ENCODE data around the gene ZNF497.
A peak's percentile ranks its signal among the peaks of the same experiment; 100 is the strongest.
"Not testable (repeated sequence)": the region's sequence is repeated elsewhere in the genome, so short reads cannot be mapped to it uniquely, and the experiment has no call there.

DNA sequence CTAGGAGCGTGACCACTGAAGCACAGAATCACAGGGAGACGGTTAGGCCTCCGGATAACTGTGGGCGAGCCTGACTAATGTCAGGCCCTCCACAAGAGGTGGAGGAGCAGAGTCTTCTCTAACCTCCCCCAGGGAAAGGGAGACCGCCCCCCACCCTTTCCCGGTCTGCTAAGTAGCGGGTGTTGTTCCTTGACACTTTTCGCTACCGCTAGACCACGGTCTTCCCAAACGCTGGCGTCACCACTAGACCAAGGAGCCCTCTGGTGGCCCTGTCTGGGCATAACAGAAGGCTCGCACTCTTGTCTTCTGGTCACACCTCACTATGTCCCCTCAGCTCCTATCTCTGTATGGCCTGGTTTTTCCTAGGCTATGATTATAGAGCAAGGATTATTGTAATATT lies 51.9 kb downstream of the ZNF497 start:
- not testable (repeated sequence) for TF ChIP-seq POLR2A (IDR thresholded peaks at IDR 0.05)
- TF ChIP-seq, protein P1, sequence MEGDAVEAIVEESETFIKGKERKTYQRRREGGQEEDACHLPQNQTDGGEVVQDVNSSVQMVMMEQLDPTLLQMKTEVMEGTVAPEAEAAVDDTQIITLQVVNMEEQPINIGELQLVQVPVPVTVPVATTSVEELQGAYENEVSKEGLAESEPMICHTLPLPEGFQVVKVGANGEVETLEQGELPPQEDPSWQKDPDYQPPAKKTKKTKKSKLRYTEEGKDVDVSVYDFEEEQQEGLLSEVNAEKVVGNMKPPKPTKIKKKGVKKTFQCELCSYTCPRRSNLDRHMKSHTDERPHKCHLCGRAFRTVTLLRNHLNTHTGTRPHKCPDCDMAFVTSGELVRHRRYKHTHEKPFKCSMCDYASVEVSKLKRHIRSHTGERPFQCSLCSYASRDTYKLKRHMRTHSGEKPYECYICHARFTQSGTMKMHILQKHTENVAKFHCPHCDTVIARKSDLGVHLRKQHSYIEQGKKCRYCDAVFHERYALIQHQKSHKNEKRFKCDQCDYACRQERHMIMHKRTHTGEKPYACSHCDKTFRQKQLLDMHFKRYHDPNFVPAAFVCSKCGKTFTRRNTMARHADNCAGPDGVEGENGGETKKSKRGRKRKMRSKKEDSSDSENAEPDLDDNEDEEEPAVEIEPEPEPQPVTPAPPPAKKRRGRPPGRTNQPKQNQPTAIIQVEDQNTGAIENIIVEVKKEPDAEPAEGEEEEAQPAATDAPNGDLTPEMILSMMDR (IDR thresholded peaks at IDR 0.05), result peak in 5 of 6 experiments; percentile 27 to 68 (median 62)

All from thyroid gland (tissue), 4 donors.